Mesodermal cell (in vitro differentiated cells): ENCODE data around the gene GPATCH3. TPM values are rescaled to one million over a fixed set of nuclear protein-coding genes. Genes with fewer than 3 reads are reported as not detected.
"Not testable (repeated sequence)": the region's sequence is repeated elsewhere in the genome, so short reads cannot be mapped to it uniquely, and the experiment has no call there.

Experiments
- H3K27ac ChIP-seq: 2 replicates; pipeline ENCODE4 v1.7.0; 2013; ENCODE audit warnings: mild to moderate bottlenecking, low read depth, low read length, moderate library complexity; ENCODE audit not compliant: severe bottlenecking
- H3K36me3 ChIP-seq: 2 replicates; pipeline ENCODE4 v1.7.1; 2013; ENCODE audit warnings: mild to moderate bottlenecking, low read length, moderate library complexity; ENCODE audit not compliant: control insufficient read depth, insufficient read depth
- H3K4me1 ChIP-seq: one replicate; pipeline ENCODE4 v1.7.1; 2013; ENCODE audit warnings: mild to moderate bottlenecking, low read length; ENCODE audit not compliant: insufficient read depth, control insufficient read depth, poor library complexity, severe bottlenecking
- H3K4me3 ChIP-seq: 2 replicates; pipeline ENCODE4 v1.7.0; 2013; ENCODE audit warnings: low read length, control low read depth, mild to moderate bottlenecking; ENCODE audit not compliant: insufficient read depth, poor library complexity, severe bottlenecking; ENCODE audit errors: extremely low read depth
- H3K9me3 ChIP-seq: 2 replicates; pipeline ENCODE4 v1.7.1; 2013; ENCODE audit warnings: mild to moderate bottlenecking, low read length, moderate library complexity; ENCODE audit not compliant: control insufficient read depth
- WGBS, 2 experiments: methylation state at CpG; one replicate each; pipeline ENCODE4 v1.1.5; 2013; ENCODE audit warnings: missing lambda C conversion rate in 2 of 2; ENCODE audit not compliant: insufficient coverage in 2 of 2; 5-methylcytosine and 5-hydroxymethylcytosine counted together
- polyA plus RNA-seq, 2 experiments: library from polyadenylated mRNA; stranded (reverse); fragments of 50-300 nt; gene quantifications; one replicate each; pipeline ENCODE4 v1.2.3, GENCODE V29; 2013

GPATCH3 gene, protein sequence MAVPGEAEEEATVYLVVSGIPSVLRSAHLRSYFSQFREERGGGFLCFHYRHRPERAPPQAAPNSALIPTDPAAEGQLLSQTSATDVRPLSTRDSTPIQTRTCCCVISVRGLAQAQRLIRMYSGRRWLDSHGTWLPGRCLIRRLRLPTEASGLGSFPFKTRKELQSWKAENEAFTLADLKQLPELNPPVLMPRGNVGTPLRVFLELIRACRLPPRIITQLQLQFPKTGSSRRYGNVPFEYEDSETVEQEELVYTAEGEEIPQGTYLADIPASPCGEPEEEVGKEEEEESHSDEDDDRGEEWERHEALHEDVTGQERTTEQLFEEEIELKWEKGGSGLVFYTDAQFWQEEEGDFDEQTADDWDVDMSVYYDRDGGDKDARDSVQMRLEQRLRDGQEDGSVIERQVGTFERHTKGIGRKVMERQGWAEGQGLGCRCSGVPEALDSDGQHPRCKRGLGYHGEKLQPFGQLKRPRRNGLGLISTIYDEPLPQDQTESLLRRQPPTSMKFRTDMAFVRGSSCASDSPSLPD
- 9.3 TPM for polyA plus RNA-seq (2013, experiment 1 of 2)
- polyA plus RNA-seq (2013, experiment 2 of 2) = 7.4 TPM

DNA sequence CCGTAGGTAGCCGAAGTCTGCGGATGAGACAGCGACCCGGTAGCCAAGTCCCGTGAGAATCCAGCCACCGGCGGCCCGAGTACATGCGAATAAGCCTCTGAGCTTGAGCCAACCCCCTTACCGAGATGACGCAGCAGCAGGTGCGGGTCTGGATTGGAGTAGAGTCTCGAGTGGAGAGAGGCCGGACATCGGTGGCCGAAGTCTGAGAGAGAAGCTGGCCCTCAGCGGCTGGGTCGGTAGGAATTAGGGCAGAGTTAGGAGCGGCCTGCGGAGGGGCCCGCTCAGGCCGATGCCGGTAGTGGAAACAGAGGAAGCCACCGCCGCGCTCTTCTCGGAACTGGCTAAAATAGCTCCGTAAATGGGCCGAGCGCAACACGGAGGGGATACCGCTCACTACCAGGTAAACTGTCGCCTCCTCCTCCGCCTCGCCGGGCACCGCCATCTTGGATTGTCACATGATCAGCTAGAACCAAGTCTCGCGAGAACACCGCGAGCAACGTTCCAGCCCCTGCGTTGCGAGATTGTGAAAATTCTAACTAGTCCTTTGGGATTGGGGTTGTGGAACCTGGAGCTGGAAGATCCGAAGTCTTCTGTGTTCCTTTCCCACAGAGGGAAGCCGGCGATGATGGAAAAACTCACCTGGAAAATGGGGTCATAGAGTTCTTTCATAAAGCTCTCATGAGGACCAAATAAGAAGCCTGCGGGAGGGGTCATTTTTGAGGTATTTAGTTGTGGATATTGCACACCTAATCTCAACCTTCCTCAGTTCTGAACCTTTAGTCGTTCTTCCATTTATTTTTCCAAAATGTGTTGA is at the start of gene GPATCH3:
Gene GPATCH3, minus strand, starts transcription at position 467 of the 814 bp plus-strand sequence. Its CDS starts 25 bp downstream, at position 442.
- 0 to 1% methylated on average over 38 to 44 of the region's 50 CpGs for WGBS, 2 experiments
- no peaks in the 10 kb centered on the region for H3K9me3 ChIP-seq
- H3K4me1 ChIP-seq = peaks cover 8% of the 10 kb centered on the region
- H3K27ac ChIP-seq = peak within 1 kb of the TSS; percentile 93
- peak within 1 kb of the TSS; percentile 88 for H3K4me3 ChIP-seq
- H3K36me3 ChIP-seq = peaks cover 24% of the 10 kb centered on the region

DNA sequence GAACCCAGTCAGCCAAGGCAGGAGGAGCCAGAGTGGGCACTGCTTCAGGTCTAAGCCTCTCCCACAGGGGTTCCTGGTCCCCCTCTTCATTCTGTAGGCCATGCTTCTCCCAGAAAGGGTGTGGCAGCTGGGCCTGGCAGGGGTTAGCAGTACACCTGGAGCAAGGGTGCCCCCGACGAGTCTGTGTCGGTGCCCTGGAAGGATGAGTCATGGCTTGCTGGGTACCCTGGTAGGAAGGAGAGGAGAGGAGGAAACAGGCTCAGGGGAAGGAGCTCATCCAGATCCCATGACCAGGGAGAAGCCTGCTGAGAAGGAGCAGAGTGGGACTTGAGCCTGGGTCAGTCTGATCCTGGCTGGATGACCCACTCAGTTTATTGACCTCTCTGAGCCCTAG is 49.7 kb upstream of the GPATCH3 start:
- Histone ChIP-seq H3K4me1 (no peaks in the 10 kb centered on the region), H3K4me3 (no peak overlapping the region), H3K9me3 (no peaks in the 10 kb centered on the region), H3K36me3 (peaks cover 29% of the 10 kb centered on the region), H3K27ac (no peak overlapping the region)
- 87 to 94% methylated on average over 3 of the region's 3 CpGs for WGBS, 2 experiments

DNA sequence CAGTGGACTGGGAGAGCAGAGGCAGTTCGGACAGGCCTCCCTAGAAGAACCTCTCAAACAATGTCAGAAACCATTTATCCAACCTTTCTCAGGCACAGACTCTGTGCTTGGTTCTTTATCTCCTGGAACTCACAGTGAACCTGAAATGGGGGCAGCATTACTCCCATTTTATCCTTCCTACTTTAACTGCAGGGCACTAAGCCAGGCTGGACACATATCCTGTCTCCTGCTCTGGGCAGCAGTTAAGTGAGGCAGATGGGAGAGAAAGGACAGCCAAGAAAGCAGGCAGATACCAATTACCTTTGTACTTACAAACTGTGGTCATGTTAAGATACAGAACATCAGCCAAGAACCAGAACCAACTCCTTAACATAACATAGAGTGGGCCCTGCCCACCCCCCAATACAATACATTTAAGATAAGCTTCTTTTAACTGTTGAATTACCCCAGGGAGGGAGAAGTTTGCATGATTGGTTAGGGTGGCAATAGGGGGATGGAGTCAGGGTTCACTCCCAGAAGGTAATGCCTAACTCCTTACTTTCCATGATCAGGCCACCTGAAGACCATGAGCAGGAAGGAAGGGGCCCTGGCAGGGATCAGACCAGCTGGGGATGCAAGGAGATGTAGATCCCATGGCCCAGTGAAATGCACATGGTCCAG is 49.1 kb upstream of the GPATCH3 start:
- no peaks in the 10 kb centered on the region for H3K9me3 ChIP-seq
- H3K36me3 ChIP-seq = peaks cover 34% of the 10 kb centered on the region
- no peak overlapping the region for H3K4me3 ChIP-seq
- no peaks in the 10 kb centered on the region for H3K4me1 ChIP-seq
- WGBS, 2 experiments = 83 to 100% methylated on average over 1 of the region's 1 CpG
- no peak overlapping the region for H3K27ac ChIP-seq

DNA sequence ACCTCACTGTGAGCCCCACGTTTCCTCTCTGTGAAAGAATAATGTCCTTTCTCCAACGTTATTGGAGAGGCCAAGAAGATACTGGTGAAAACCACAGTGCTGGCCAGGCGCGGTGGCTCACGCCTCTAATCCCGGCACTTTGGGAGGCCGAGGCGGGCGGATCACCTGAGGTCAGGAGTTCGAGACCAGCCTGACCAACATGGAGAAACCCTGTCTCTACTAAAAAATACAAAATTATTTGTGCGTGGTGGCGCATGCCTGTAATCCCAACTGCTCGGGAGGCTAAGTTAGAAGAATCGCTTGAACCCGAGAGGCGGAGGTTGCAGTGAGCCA is 48.4 kb upstream of the GPATCH3 start:
- not testable (repeated sequence) for H3K9me3 ChIP-seq, H3K4me3 ChIP-seq, H3K27ac ChIP-seq, H3K4me1 ChIP-seq
- H3K36me3 ChIP-seq = peaks cover 41% of the 10 kb centered on the region
- 92 to 96% methylated on average over 4 to 10 of the region's 16 CpGs for WGBS, 2 experiments

DNA sequence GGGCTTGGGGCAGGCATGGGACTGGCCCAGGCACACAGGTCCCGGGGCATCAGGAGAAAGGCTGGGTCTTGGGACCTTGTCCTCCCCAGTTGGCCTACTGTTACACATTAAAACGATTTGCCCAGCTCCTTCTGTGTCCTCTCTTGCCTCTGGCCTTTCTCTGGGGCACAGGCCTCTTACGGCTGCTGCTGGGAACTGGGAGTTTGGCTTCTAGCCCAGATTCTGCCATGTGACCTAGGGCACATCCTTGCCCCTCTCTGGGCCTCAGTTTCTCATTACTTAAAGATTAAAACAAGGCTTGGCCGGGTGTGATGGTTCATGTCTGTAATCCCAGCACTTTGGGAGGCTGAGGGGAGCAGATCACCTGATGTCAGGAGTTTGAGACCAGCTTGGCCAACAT is 46.0 kb upstream of the GPATCH3 start:
- Histone ChIP-seq H3K4me1 (no peaks in the 10 kb centered on the region), H3K36me3 (peaks cover 65% of the 10 kb centered on the region), H3K9me3 (no peaks in the 10 kb centered on the region), H3K4me3 (no peak overlapping the region), H3K27ac (no peak overlapping the region)
- WGBS, 2 experiments = 92 to 98% methylated on average over 4 of the region's 4 CpGs

DNA sequence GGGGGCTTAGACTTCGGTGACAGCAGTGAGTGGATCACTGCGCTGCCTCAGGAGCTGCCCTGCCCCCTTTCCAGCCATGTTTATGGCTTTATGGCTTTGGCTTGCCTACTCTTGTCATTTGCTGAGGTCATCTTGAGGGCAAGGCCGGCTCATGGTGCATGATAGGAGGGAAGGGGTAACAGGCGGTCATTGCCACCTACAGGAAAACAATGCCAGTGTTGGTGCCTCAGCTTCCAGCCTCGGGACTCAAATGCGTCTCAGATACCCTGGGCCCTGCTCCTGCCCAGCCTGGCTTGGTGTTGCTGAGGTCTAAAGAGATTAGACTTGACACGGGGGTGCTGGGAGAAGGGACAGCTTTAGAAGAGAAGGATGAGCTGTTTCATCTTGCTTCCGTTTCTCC is 45.5 kb upstream of the GPATCH3 start:
- Histone ChIP-seq H3K36me3 (peaks cover 67% of the 10 kb centered on the region), H3K9me3 (no peaks in the 10 kb centered on the region), H3K4me3 (no peak overlapping the region), H3K4me1 (no peaks in the 10 kb centered on the region), H3K27ac (no peak overlapping the region)
- WGBS, 2 experiments = 98 to 100% methylated on average over 6 to 8 of the region's 8 CpGs

DNA sequence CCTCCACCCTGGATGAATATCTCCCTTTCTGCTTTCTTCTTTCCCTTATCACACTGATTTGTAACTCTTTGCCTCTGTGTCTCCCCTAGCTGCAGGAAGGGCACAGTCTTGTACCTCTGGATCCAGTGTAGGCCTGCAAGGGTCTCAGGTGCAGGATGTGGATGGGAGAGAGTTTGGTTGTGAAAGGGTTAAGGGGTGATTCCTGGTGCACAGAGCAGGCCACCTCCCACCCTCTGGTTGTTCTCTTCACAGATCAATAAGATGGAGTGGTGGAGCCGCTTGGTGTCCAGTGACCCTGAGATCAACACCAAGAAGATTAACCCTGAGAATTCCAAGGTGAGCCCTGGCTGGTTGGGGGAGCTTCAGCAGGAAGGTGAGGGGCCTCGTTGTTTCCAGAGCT is 44.9 kb upstream of the GPATCH3 start:
- WGBS, 2 experiments = 93 to 100% methylated on average over 1 to 2 of the region's 2 CpGs
- H3K4me3 ChIP-seq = no peak overlapping the region
- H3K9me3 ChIP-seq = no peaks in the 10 kb centered on the region
- H3K27ac ChIP-seq = no peak overlapping the region
- peaks cover 4% of the 10 kb centered on the region for H3K4me1 ChIP-seq
- H3K36me3 ChIP-seq = peaks cover 67% of the 10 kb centered on the region

DNA sequence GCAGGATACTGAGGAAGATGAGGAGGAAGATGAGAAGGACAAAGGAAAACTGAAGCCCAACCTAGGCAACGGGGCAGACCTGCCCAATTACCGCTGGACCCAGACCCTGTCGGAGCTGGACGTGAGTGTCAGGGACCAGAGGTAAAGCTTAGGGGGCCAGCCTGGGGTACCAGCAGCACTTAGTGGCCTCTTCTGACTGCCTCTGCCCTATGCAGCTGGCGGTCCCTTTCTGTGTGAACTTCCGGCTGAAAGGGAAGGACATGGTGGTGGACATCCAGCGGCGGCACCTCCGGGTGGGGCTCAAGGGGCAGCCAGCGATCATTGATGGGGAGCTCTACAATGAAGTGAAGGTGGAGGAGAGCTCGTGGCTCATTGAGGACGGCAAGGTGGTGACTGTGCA is 42.4 kb upstream of the GPATCH3 start:
- Histone ChIP-seq H3K27ac (no peak overlapping the region), H3K4me1 (peaks cover 7% of the 10 kb centered on the region), H3K9me3 (no peaks in the 10 kb centered on the region), H3K36me3 (peaks cover 85% of the 10 kb centered on the region), H3K4me3 (no peak overlapping the region)
- WGBS, 2 experiments = 97 to 98% methylated on average over 12 of the region's 12 CpGs

DNA sequence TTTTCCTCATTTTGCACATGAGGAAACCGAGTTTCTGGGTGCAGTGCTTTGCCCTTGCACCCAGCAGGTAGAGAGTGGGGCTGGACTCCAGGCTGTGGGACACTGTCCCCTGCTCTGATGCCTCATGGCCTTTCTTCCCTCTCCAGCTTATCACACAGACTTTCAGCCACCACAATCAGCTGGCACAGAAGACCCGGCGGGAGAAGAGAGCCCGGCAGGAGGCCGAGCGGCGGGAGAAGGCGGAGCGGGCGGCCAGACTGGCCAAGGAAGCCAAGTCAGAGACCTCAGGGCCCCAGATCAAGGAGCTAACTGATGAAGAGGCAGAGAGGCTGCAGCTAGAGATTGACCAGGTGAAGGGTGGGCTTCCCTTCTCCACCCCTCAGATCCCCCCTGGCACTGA is 41.0 kb upstream of the GPATCH3 start:
- Histone ChIP-seq H3K9me3 (no peaks in the 10 kb centered on the region), H3K4me3 (no peak overlapping the region), H3K36me3 (peaks cover 86% of the 10 kb centered on the region), H3K4me1 (peaks cover 7% of the 10 kb centered on the region), H3K27ac (no peak overlapping the region)
- WGBS, 2 experiments = 97 to 100% methylated on average over 1 to 10 of the region's 10 CpGs

DNA sequence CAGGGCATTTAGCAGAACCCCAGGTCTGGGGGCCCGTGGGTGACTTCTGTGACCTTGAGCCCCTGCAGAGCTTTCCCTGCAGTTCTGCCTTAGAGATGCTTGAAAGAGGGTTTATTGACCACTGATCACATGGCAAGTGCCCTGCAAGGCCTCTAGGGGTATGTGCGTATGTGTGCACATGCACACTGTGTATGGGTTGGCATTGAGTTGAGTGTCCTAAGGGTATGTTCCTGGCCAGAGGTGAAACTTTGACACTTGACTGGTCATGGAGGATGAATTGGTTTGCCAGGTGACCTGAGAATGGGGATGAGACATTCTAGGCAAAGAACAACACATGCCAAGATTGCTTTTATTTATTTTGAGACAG is 38.4 kb upstream of the GPATCH3 start:
- WGBS, 2 experiments = 100% methylated on average over 1 to 2 of the region's 2 CpGs
- H3K36me3 ChIP-seq = peaks cover 80% of the 10 kb centered on the region
- H3K27ac ChIP-seq = no peak overlapping the region
- H3K4me1 ChIP-seq = peaks cover 7% of the 10 kb centered on the region
- no peak overlapping the region for H3K4me3 ChIP-seq
- no peaks in the 10 kb centered on the region for H3K9me3 ChIP-seq
